ENCODE measurements around the gene OR9A2.

DNA sequence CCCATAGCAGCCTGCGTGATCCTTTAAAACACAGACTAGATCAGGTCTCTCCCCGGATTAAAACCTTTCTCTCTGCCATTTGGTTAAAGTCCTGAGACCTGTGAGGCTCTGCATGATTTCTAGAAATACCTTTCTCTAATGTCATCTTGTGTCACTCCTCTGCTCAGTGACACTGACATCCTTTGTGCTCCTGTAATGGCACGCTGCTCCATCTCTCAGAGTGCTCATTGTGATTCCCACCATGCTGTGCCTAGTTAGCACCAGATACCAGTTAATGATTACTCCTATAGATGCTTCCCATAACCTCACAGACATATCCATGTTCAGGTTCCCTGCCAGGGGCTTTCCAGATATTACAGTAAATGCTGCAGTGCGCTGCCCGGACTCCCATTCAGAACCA lies 11.7 kb upstream of the OR9A2 start:
- TF ChIP-seq POLR2A (IDR thresholded peaks at IDR 0.05) (no peak), POLR2AphosphoS5 (IDR thresholded peaks at IDR 0.05) (no peak)
- TF ChIP-seq, protein P1, sequence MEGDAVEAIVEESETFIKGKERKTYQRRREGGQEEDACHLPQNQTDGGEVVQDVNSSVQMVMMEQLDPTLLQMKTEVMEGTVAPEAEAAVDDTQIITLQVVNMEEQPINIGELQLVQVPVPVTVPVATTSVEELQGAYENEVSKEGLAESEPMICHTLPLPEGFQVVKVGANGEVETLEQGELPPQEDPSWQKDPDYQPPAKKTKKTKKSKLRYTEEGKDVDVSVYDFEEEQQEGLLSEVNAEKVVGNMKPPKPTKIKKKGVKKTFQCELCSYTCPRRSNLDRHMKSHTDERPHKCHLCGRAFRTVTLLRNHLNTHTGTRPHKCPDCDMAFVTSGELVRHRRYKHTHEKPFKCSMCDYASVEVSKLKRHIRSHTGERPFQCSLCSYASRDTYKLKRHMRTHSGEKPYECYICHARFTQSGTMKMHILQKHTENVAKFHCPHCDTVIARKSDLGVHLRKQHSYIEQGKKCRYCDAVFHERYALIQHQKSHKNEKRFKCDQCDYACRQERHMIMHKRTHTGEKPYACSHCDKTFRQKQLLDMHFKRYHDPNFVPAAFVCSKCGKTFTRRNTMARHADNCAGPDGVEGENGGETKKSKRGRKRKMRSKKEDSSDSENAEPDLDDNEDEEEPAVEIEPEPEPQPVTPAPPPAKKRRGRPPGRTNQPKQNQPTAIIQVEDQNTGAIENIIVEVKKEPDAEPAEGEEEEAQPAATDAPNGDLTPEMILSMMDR (IDR thresholded peaks at IDR 0.05 in 8 of 11, conservative IDR thresholded peaks at IDR 0.05 in 3 of 11) = no peak

All from spleen (tissue), 7 donors.